Jurkat, Clone E6-1 (cell line): Measurements from ENCODE around the gene GAK.
"Not testable (repeated sequence)": the region's sequence is repeated elsewhere in the genome, so short reads cannot be mapped to it uniquely, and the experiment has no call there.

ENCODE experiments used
- DNase-seq: peaks from one replicate; pipeline ENCODE4 v3.0.0-alpha.2; 2011; ENCODE audit warnings: low read depth, low spot score
- H3K4me3 ChIP-seq: 2 replicates; pipeline ENCODE4 v1.5.1; 2011; ENCODE audit warnings: mild to moderate bottlenecking, low read length, control low read depth, moderate library complexity

Gene GAK

GRCh38 chr4:814312-814850, 117.7 kb downstream of the GAK start:
- H3K4me3 ChIP-seq: no peak overlapping the region
- no peak for DNase-seq

GRCh38 chr4:813900-814299, 118.2 kb downstream of the GAK start:
- H3K4me3 ChIP-seq: no peak overlapping the region
- no peak for DNase-seq

- no peak for DNase-seq
- H3K4me3 ChIP-seq: no peak overlapping the region
Measured at GRCh38 chr4:808860-809570, 123.1 kb downstream of the GAK start.

GRCh38 chr4:807792-808191, 124.3 kb downstream of the GAK start:
- H3K4me3 ChIP-seq: no peak overlapping the region
- DNase-seq: no peak

GRCh38 chr4:806979-807378, 125.1 kb downstream of the GAK start:
- DNase-seq, H3K4me3 ChIP-seq: not testable (repeated sequence)

- no peak for DNase-seq
- no peak overlapping the region for H3K4me3 ChIP-seq
Measured at GRCh38 chr4:804804-805203, 127.3 kb downstream of the GAK start.

- no peak overlapping the region for H3K4me3 ChIP-seq
- DNase-seq: no peak
Measured at GRCh38 chr4:803884-804283, 128.2 kb downstream of the GAK start.

- DNase-seq: no peak
Measured at GRCh38 chr4:801436-802124, 130.5 kb downstream of the GAK start.

More at GRCh38 chr4:801436-802124, 130.5 kb downstream of the GAK start:
- H3K4me3 ChIP-seq: no peak overlapping the region
